ENCODE measurements around the gene SORCS3. TPM values are rescaled to one million over a fixed set of nuclear protein-coding genes. Genes with fewer than 3 reads are reported as not detected.

The SORCS3 gene
- total RNA-seq, 1 experiment from 2014 or later = 0.18 TPM

- peaks cover 15% of the 10 kb centered on the region for H3K4me1 Mint-ChIP-seq (ENCODE audit: low read depth, unreplicated experiment)
- H3K4me1 ChIP-seq = peaks cover 13% of the 10 kb centered on the region
- no peaks in the 10 kb centered on the region for H3K36me3 Mint-ChIP-seq (ENCODE audit: insufficient read depth, unreplicated experiment)
- no peak overlapping the region for H3K4me3 Mint-ChIP-seq (ENCODE audit: unreplicated experiment)
- TF ChIP-seq, protein P1, sequence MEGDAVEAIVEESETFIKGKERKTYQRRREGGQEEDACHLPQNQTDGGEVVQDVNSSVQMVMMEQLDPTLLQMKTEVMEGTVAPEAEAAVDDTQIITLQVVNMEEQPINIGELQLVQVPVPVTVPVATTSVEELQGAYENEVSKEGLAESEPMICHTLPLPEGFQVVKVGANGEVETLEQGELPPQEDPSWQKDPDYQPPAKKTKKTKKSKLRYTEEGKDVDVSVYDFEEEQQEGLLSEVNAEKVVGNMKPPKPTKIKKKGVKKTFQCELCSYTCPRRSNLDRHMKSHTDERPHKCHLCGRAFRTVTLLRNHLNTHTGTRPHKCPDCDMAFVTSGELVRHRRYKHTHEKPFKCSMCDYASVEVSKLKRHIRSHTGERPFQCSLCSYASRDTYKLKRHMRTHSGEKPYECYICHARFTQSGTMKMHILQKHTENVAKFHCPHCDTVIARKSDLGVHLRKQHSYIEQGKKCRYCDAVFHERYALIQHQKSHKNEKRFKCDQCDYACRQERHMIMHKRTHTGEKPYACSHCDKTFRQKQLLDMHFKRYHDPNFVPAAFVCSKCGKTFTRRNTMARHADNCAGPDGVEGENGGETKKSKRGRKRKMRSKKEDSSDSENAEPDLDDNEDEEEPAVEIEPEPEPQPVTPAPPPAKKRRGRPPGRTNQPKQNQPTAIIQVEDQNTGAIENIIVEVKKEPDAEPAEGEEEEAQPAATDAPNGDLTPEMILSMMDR (IDR thresholded peaks at IDR 0.05; ENCODE audit: insufficient read depth in 1 of 2, low read depth in 1 of 2, low read length in 1 of 2, severe bottlenecking in 1 of 2, unreplicated experiment in 1 of 2) = no peak
- no peaks in the 10 kb centered on the region for H3K9me3 ChIP-seq
- no peaks in the 10 kb centered on the region for H3K27me3 ChIP-seq (replicated peaks; ENCODE audit: control insufficient read depth, insufficient read depth, low read length)
- ChIA-PET POLR2A (interaction anchor here (0.5 to 0.7 kb wide), 2 partner anchors 22 to 950 kb away, joined by 3 to 8 read pairs; no protein-coding TSS in a partner anchor), CTCF (no interaction called here)
- intact Hi-C loops (cut with micrococcal nuclease; ENCODE audit: unreplicated experiment) = loop anchor here (1.0 to 2.0 kb wide), 2 partner anchors 22 to 33 kb away; no protein-coding TSS in a partner anchor
- no peak overlapping the region for H3K4me3 ChIP-seq (ENCODE audit: low read depth, low read length)
- peak; percentile 72 to 79 for DNase-seq
- BruUV-seq (replicated peaks) = no TSS peak
- peak overlapping the region; percentile 53 for H3K27ac Mint-ChIP-seq (ENCODE audit: unreplicated experiment)
- peaks cover 9% of the 10 kb centered on the region for H3K9me3 Mint-ChIP-seq (ENCODE audit: unreplicated experiment)
- H3K36me3 ChIP-seq (ENCODE audit: control insufficient read depth, insufficient read depth, low read length) = no peaks in the 10 kb centered on the region
- H3K27me3 Mint-ChIP-seq (ENCODE audit: insufficient read depth, unreplicated experiment) = no peaks in the 10 kb centered on the region
These were observed 540.5 kb downstream of the SORCS3 start for GRCh38 chr10:105181626-105182025.

DNA sequence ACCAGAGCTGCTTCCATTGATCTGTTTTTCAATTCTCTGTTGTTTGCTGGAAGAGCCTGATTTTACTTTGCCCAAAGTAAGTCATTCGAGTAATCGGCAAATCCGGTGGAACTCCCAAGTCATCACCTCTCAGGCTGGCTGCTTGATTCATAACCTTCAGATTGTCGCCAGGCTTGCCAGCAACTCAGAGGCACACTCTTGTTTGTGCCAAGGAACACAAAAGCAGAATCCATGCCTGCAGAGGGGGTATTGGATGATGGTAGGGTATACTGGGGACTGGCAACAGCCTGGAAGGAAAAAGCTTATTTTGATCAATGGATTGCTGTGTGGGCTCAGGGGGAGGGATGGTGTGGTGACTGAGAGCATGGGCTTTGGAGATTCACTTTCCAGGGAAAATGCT is 542.4 kb downstream of the SORCS3 start:
- peaks cover 13% of the 10 kb centered on the region for H3K4me1 ChIP-seq
- CTCF ChIA-PET = no interaction called here
- H3K9me3 ChIP-seq = no peaks in the 10 kb centered on the region
- DNase-seq = no peak
- Mint-ChIP-seq H3K9me3 (ENCODE audit: unreplicated experiment) (peaks cover 9% of the 10 kb centered on the region), H3K27ac (ENCODE audit: unreplicated experiment) (no peak overlapping the region), H3K27me3 (ENCODE audit: insufficient read depth, unreplicated experiment) (peaks cover 2% of the 10 kb centered on the region), H3K4me3 (ENCODE audit: unreplicated experiment) (no peak overlapping the region), H3K36me3 (ENCODE audit: insufficient read depth, unreplicated experiment) (no peaks in the 10 kb centered on the region), H3K4me1 (ENCODE audit: low read depth, unreplicated experiment) (peaks cover 16% of the 10 kb centered on the region)
- TF ChIP-seq, protein P1 (IDR thresholded peaks at IDR 0.05; ENCODE audit: insufficient read depth in 1 of 2, low read depth in 1 of 2, low read length in 1 of 2, severe bottlenecking in 1 of 2, unreplicated experiment in 1 of 2) = no peak
- POLR2A ChIA-PET = no interaction called here
- no TSS peak for BruUV-seq (replicated peaks)
- intact Hi-C loops (cut with micrococcal nuclease; ENCODE audit: unreplicated experiment) = no loop called here
- H3K4me3 ChIP-seq (ENCODE audit: low read depth, low read length) = no peak overlapping the region
- no peaks in the 10 kb centered on the region for H3K36me3 ChIP-seq (ENCODE audit: control insufficient read depth, insufficient read depth, low read length)
- H3K27me3 ChIP-seq (replicated peaks; ENCODE audit: control insufficient read depth, insufficient read depth, low read length) = no peaks in the 10 kb centered on the region

DNA sequence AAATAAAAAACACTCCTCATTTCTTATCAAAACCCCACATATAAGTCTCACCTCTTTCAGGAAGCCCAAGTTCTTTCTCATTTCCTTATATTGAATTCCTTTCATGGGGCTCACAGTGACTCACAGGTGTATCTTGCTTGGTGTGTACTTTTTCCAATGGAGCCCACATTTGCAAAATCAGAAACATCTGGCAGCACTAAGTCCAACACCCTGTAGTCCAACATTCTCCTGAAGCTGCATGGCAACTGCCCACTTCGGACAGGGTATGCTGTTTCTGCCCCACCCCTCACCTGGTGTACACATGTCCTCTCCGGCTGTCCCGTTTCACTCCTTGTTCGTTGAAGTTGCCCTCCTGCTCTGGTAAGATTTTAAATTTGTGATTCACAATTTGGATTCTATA is 544.1 kb downstream of the SORCS3 start:
- no TSS peak for BruUV-seq (replicated peaks)
- peaks cover 9% of the 10 kb centered on the region for H3K9me3 Mint-ChIP-seq (ENCODE audit: unreplicated experiment)
- H3K4me1 ChIP-seq = peaks cover 13% of the 10 kb centered on the region

More for the DNA sequence above, 544.1 kb downstream of the SORCS3 start:
- no peak for DNase-seq
- no peaks in the 10 kb centered on the region for H3K36me3 Mint-ChIP-seq (ENCODE audit: insufficient read depth, unreplicated experiment)
- H3K4me1 Mint-ChIP-seq (ENCODE audit: low read depth, unreplicated experiment) = peaks cover 19% of the 10 kb centered on the region
- ChIA-PET CTCF (no interaction called here), POLR2A (no interaction called here)
- no peak overlapping the region for H3K4me3 ChIP-seq (ENCODE audit: low read depth, low read length)
- no peaks in the 10 kb centered on the region for H3K9me3 ChIP-seq
- peaks cover 2% of the 10 kb centered on the region for H3K27me3 Mint-ChIP-seq (ENCODE audit: insufficient read depth, unreplicated experiment)
- no peak overlapping the region for H3K4me3 Mint-ChIP-seq (ENCODE audit: unreplicated experiment)
- no peaks in the 10 kb centered on the region for H3K36me3 ChIP-seq (ENCODE audit: control insufficient read depth, insufficient read depth, low read length)
- no peaks in the 10 kb centered on the region for H3K27me3 ChIP-seq (replicated peaks; ENCODE audit: control insufficient read depth, insufficient read depth, low read length)
- TF ChIP-seq, protein P1 (IDR thresholded peaks at IDR 0.05; ENCODE audit: insufficient read depth in 1 of 2, low read depth in 1 of 2, low read length in 1 of 2, severe bottlenecking in 1 of 2, unreplicated experiment in 1 of 2) = no peak
- intact Hi-C loops (cut with micrococcal nuclease; ENCODE audit: unreplicated experiment) = no loop called here
- no peak overlapping the region for H3K27ac Mint-ChIP-seq (ENCODE audit: unreplicated experiment)

All from Caco-2 (cell line).